Mononuclear cell (primary cell): ENCODE results near the gene ALLC. TPM values are rescaled to one million over a fixed set of nuclear protein-coding genes. Genes with fewer than 3 reads are reported as not detected.

Experiments
- H3K27me3 ChIP-seq: 2 replicates; pipeline ENCODE4 v1.6.0; 2011; ENCODE audit warnings: low read length, control low read depth; ENCODE audit not compliant: insufficient read depth
- H3K4me1 ChIP-seq: 2 replicates; pipeline ENCODE4 v1.5.1; 2011; ENCODE audit warnings: mild to moderate bottlenecking, low read length, control low read depth; ENCODE audit not compliant: insufficient read depth
- H3K4me3 ChIP-seq: 2 replicates; pipeline ENCODE4 v1.5.1; 2011; ENCODE audit warnings: mild to moderate bottlenecking, low read length, moderate library complexity
- H3K9me3 ChIP-seq: 2 replicates; pipeline ENCODE4 v1.5.1; 2011; ENCODE audit warnings: low read depth, mild to moderate bottlenecking, control low read depth, low read length
- total RNA-seq: library from RNA; depleted of rRNA; stranded (reverse); fragments of >200 nt; gene quantifications from one replicate; pipeline ENCODE4 v1.2.3, GENCODE V29; 2012

The ALLC gene
- total RNA-seq, 1 donor, result not detected

DNA sequence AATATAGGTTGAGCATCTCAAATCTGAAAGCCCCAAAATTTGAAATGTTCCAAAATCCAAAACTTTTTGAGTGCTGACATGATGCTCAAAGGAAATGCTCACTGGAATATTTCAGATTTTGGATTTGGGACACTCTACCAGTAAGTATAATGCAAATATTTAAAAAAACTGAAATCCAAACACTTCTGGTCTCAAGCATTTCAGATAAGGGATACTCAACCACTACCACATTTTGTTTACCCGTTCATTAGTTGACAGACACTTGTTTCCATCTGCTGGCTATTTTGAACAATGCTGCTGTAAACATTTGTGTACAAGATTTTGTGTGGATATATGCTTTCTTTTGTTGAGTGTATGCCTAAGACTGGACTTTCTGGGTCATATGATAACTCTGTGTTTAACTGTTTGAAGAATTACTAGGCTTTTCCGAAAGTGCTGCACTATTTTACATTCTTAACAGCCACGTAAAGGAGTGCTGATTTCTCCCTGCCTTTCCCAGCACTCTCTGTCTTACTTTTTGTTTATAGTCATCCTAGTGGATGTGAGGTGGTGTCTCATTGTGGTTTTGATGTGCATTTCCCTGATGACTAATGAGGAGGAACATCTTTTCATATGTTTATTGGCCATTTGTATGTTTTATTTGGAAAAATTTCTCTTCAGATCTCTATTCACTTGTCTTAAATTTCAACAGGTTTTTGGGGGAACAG lies 25.9 kb downstream of the ALLC start:
- no peaks in the 10 kb centered on the region for H3K9me3 ChIP-seq
- no peak overlapping the region for H3K4me3 ChIP-seq
- no peaks in the 10 kb centered on the region for H3K4me1 ChIP-seq
- no peaks in the 10 kb centered on the region for H3K27me3 ChIP-seq

DNA sequence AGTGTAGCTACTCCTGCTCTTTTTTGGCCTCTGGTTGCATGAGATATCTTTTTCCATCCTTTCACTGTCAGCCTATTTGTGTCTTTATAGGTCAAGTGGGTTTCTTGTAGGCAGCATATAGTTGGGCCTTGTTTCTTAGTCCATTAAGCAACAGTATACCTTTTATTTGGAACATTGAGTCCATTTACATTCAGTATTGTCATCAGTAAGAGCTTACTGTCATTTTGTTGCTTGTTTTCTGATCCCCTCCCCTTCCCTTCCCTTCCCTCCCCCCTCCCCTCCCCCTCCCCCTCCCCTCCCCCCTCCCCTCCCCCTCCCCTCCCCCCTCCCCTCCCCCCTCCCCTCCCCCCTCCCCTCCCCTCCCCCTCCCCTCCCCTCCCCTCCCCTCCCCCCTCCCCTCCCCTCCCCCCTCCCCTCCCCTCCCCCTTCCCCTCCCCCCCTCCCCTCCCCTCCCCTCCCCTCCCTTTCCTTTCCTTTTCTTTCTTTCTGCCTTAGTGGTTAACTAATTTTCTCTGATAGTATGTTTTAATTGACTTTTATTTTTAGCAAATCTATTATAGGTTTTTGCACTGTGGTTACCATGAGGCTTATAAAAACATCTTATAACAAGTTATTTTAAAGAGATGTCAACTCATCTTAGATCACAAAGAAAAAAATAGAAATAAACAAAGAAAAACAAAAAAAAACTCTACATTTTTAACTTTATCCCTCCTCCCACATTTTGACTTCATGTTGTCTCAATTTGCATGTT lies 32.2 kb downstream of the ALLC start:
- no peaks in the 10 kb centered on the region for H3K27me3 ChIP-seq
- no peak overlapping the region for H3K4me3 ChIP-seq
- H3K4me1 ChIP-seq, result no peaks in the 10 kb centered on the region
- H3K9me3 ChIP-seq, result peaks cover 4% of the 10 kb centered on the region

GRCh38 chr2:3692375-3692774 lies 34.4 kb downstream of the ALLC start:
- no peak overlapping the region for H3K4me3 ChIP-seq

GRCh38 chr2:3696545-3696944 lies 38.5 kb downstream of the ALLC start:
- peaks cover 6% of the 10 kb centered on the region for H3K27me3 ChIP-seq
- H3K4me1 ChIP-seq, result no peaks in the 10 kb centered on the region

More at GRCh38 chr2:3692375-3692774, 34.4 kb downstream of the ALLC start:
- no peaks in the 10 kb centered on the region for H3K27me3 ChIP-seq
- no peaks in the 10 kb centered on the region for H3K4me1 ChIP-seq
- peaks cover 4% of the 10 kb centered on the region for H3K9me3 ChIP-seq

GRCh38 chr2:3701071-3701470 lies 43.1 kb downstream of the ALLC start:
- peaks cover 22% of the 10 kb centered on the region for H3K27me3 ChIP-seq
- H3K9me3 ChIP-seq, result no peaks in the 10 kb centered on the region
- no peaks in the 10 kb centered on the region for H3K4me1 ChIP-seq
- H3K4me3 ChIP-seq, result no peak overlapping the region

More at GRCh38 chr2:3696545-3696944, 38.5 kb downstream of the ALLC start:
- Histone ChIP-seq H3K4me3 (no peak overlapping the region), H3K9me3 (no peaks in the 10 kb centered on the region)

DNA sequence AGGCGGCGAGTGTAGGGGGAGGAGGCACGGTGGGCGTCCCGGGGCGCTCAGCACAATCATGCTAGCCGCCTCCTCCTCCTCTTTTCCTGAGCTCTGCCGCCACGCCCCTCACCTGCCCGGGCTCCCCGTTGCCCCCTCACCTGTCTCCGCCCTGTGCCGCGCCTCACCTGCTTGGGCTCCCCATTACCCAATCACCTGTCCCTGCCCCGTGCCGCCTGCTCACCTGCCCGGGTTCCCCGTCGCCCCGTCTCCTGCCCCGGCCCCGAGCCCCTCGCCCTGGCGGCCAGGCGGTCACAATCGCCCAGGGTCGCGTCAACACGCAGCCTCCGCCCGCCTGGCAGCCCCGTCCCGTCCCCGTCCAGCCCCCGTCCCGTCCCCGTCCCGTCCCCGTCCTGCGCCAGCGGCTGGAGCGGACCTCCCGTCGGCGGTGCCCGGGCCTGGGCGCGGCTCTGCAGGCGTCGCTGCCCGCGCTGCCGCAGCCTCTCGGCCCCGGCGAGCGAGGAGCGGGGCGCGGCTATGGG lies 45.3 kb downstream of the ALLC start, which contains the start of gene DCDC2C:
DCDC2C (plus strand) TSS at position 340 of the 521 bp plus-strand sequence; CDS start at position 517, 177 bp downstream.
- Histone ChIP-seq H3K4me3 (no peak within 1 kb of the TSS), H3K4me1 (no peaks in the 10 kb centered on the region), H3K9me3 (no peaks in the 10 kb centered on the region), H3K27me3 (peaks cover 22% of the 10 kb centered on the region)

GRCh38 chr2:3703757-3704355 lies 45.9 kb downstream of the ALLC start:
- Histone ChIP-seq H3K4me1 (no peaks in the 10 kb centered on the region), H3K4me3 (no peak overlapping the region), H3K9me3 (no peaks in the 10 kb centered on the region), H3K27me3 (peaks cover 22% of the 10 kb centered on the region)

GRCh38 chr2:3704692-3705091 lies 46.7 kb downstream of the ALLC start:
- Histone ChIP-seq H3K27me3 (peaks cover 19% of the 10 kb centered on the region), H3K4me1 (no peaks in the 10 kb centered on the region), H3K9me3 (no peaks in the 10 kb centered on the region), H3K4me3 (no peak overlapping the region)

- no peak overlapping the region for H3K4me3 ChIP-seq
- H3K9me3 ChIP-seq, result no peaks in the 10 kb centered on the region
Measured at GRCh38 chr2:3705782-3706181, 47.8 kb downstream of the ALLC start.

DNA sequence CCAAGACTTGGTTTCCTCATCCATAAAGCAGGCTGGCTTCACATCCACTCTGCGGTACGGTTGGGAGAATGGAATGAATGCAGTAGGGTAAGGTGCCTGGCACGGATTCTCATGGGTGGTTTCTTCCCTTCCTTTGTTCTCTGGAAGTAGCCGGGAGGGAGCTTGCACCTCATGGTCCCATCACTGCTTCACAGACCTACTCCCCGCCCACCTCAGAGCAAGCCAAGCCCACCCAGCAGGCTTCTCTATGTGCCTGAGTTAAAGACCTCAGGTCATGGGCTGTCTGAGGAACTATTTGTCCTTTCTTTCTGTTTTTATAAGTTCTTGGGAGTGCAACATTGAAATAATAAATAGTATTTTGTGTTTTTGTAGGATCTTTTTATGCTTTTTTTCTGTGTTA lies 48.9 kb downstream of the ALLC start:
- Histone ChIP-seq H3K9me3 (no peaks in the 10 kb centered on the region), H3K27me3 (peaks cover 13% of the 10 kb centered on the region), H3K4me3 (no peak overlapping the region), H3K4me1 (no peaks in the 10 kb centered on the region)

More at GRCh38 chr2:3705782-3706181, 47.8 kb downstream of the ALLC start:
- peaks cover 19% of the 10 kb centered on the region for H3K27me3 ChIP-seq
- H3K4me1 ChIP-seq, result no peaks in the 10 kb centered on the region

- H3K4me3 ChIP-seq, result no peak overlapping the region
- H3K4me1 ChIP-seq, result no peaks in the 10 kb centered on the region
- no peaks in the 10 kb centered on the region for H3K9me3 ChIP-seq
- peaks cover 4% of the 10 kb centered on the region for H3K27me3 ChIP-seq
Measured at GRCh38 chr2:3708576-3708975, 50.6 kb downstream of the ALLC start.

DNA sequence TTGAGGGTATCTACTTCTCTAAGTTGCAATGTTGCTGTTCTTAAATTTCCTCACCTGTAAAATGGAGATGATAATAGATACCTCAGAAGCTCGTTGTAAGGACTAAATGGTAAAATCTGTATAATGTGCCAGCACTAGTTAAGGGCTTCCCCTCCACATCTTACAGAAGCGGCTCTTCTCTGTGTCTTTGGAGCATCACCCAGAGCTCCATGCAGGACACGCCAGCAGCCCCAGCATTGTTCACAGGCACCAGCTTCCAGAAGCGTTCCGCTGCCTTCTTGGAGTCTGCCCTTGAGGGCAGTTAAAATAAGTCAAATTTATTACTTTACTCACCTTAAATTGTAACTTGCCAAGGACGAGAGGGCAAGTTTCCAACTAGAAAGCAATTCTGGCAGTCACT lies 51.2 kb downstream of the ALLC start:
- H3K4me1 ChIP-seq, result no peaks in the 10 kb centered on the region
- H3K4me3 ChIP-seq, result no peak overlapping the region
- H3K9me3 ChIP-seq, result no peaks in the 10 kb centered on the region

DNA sequence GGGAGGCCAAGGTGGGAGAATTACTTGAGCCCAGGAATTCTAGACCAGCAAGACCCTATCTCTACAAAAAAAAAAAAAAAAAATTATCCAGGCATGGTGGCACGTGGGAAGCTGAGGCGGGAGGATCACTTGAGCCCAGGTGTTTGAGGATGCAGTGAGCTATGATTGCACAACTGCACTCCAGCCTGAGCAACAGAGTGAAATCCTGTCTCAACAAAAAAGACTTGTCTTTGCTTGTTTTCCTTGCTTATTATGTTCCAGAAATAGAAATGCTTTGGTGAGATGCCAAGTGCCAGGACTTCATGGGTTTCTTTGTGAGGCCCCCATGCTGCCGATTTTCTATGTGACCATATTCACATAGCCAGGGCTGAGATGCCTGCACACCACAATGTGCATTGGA lies 54.4 kb downstream of the ALLC start:
- Histone ChIP-seq H3K27me3 (no peaks in the 10 kb centered on the region), H3K9me3 (no peaks in the 10 kb centered on the region), H3K4me3 (no peak overlapping the region), H3K4me1 (no peaks in the 10 kb centered on the region)

More for the DNA sequence above, 51.2 kb downstream of the ALLC start:
- H3K27me3 ChIP-seq, result peaks cover 4% of the 10 kb centered on the region

DNA sequence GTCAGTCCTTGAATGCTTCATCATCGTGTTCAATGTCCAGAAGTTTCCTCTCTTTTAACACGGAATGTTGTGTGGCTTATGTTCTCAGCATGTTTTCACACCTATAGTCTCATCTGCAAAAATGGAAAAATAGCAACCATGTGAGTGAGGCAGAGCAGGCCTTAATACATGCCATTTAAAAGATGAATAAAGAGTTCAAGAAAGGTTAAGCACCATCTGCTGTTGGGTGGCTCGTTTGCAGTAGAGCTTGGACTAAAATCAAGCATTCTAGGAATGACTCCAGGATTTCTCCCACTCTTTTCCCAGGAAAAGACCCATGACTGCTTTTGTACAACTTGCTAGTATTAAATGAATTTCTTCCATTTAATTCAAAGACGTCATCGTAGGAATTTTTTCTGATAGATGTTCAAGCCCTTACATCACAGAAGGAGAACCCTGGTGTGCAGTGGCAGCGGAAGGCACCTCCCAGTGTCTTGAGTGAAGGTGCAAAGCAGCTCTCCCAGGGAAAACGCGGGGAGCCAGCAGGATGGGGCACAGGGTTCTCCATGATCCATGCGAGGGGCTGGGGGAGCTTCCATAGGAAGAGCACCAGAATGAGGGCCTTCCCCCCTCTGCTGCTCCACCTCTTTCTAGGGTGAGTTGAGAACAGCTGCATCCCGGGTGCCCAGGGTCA lies 55.0 kb downstream of the ALLC start:
- H3K9me3 ChIP-seq, result no peaks in the 10 kb centered on the region
- no peak overlapping the region for H3K4me3 ChIP-seq
- no peaks in the 10 kb centered on the region for H3K27me3 ChIP-seq
- H3K4me1 ChIP-seq, result no peaks in the 10 kb centered on the region

- Histone ChIP-seq H3K9me3 (no peaks in the 10 kb centered on the region), H3K4me3 (no peak overlapping the region), H3K27me3 (no peaks in the 10 kb centered on the region), H3K4me1 (no peaks in the 10 kb centered on the region)
Measured at GRCh38 chr2:3718679-3719078, 60.7 kb downstream of the ALLC start.
